HG03108 (cell line): ENCODE results near the gene NFKBIE.

Experiments
- ATAC-seq: cut with Tn5 transposase; IDR thresholded peaks from one replicate; pipeline ENCODE4 v1.9.1; 2021; ENCODE audit warnings: moderate library complexity; ENCODE audit not compliant: unreplicated experiment

The NFKBIE gene

DNA sequence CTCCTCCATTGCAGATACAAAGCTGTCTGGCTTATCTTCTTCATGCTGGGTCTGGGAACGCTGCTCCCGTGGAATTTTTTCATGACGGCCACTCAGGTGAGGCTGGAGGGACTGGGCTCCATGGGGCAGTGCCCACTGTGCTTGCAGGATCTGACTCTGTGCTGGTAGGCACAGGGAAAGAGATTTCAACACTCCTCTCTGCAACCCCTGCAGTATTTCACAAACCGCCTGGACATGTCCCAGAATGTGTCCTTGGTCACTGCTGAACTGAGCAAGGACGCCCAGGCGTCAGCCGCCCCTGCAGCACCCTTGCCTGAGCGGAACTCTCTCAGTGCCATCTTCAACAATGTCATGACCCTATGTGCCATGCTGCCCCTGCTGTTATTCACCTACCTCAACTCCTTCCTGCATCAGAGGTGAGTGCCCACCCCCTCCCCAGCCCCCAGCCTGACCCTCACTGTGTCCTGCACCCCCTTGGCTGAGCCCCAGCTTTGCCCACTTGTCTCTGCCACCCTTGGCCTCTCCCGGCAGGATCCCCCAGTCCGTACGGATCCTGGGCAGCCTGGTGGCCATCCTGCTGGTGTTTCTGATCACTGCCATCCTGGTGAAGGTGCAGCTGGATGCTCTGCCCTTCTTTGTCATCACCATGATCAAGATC, 35.8 kb downstream of the NFKBIE start:
- no peak for ATAC-seq

- ATAC-seq: no peak
Observed at GRCh38 chr6:44228836-44229235, 36.5 kb downstream of the NFKBIE start.

DNA sequence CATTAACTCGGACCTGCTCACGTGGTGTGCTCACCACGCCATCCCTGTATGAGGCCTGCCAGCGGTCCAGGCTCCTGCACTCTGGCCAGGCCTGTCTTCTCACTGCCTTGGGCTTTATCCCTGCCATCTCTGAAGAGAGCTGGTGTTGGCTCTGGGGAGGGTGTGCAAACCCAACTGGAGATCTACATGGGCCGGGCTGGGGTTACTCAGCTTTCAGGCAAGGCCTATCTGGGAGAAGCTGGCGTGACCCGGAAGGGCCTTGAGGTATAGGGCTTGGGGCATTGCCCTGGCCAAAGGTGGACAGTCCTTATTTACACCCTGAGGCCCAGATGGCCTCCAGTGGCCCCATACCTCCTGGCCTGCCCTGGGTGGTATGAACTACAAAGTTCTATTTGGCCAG, 36.9 kb downstream of the NFKBIE start:
- no peak for ATAC-seq

DNA sequence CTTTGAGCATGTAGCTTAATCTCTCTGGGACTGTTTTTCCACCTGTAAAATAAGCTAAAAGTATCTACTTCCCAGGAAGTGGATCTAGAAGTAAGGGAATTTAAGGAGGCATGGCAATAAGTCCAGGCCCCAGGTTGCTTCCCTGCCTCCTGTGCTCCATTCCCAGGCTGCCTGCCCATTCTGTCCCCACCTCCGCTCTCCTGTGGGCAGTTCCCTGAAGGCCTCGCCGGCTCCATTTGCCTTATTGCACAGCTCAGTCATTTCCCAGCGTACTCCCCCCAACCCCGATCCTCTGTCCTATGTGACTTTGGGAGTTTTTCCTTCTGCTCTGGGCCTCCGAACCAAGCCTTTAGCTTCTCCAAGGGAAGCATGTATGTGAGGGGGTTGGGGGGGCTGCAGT, 37.3 kb downstream of the NFKBIE start:
- no peak for ATAC-seq

DNA sequence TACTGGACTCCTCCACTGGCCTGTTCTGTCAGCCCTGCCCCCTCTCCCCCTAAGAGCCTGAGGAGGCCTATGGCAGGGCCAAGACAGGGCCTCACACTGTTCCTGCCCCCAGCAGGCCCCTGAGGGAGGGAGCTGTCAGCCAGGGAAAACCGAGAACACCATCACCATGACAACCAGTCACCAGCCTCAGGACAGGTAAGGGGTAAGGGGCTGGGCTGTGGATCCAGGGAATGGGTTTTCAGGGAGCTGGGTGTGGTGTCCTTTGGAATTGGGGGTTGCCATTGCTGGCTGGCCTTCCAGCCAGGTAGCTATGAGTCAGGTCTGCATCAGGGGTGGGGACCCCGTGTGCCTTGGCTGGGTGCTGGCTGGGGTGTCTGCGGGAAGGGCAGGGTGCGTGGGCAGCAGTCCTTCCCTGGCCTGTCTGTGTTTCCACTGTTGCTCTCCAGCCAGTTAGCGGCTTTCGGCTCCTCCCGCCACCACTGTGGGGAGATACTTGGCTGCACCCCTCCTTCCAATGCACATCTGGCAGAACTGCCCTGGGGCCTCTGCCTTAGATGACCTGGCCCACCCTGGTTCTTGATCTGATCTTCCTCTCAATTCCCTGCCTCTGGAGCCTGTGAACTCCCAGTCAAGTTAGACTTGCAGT, 38.1 kb downstream of the NFKBIE start:
- ATAC-seq: no peak

DNA sequence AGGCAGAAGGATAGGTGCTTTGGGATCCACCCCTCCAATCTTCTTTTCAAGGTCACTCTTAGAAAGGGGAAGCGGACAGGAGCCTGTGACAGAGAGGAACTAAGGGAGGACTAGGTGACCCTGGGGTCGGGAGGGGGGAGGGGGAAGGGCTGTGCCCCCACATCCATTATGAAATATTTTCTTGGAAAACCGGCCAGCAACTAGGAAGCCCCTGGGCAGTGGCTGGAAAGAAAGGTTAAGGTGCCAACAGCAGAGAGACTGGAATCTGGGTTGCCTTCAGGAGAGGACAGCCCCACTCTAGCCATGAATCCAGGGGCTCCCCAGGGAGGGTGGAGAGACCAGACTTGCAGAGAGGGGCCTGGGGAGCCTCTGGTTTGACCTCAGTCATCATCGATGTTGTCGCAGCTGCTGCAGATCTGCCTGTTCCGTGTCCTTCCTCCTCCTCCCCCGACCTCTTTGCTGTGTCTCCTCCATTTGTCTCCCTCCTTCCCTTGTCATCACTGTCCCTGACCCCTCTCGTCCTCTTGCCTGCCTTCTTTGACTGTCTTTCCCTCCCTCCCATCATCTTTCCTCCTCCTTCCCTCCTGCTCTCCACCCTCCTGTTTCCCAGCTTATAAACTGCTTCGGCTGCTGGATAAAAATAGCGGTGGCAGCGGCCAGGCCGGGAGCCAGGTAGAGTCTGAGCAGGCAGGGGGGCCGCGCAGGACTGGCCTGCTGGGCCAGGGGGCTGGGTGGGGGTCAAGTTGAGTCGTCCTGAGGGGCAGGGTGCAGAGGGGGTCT, 38.8 kb downstream of the NFKBIE start:
- no peak for ATAC-seq

DNA sequence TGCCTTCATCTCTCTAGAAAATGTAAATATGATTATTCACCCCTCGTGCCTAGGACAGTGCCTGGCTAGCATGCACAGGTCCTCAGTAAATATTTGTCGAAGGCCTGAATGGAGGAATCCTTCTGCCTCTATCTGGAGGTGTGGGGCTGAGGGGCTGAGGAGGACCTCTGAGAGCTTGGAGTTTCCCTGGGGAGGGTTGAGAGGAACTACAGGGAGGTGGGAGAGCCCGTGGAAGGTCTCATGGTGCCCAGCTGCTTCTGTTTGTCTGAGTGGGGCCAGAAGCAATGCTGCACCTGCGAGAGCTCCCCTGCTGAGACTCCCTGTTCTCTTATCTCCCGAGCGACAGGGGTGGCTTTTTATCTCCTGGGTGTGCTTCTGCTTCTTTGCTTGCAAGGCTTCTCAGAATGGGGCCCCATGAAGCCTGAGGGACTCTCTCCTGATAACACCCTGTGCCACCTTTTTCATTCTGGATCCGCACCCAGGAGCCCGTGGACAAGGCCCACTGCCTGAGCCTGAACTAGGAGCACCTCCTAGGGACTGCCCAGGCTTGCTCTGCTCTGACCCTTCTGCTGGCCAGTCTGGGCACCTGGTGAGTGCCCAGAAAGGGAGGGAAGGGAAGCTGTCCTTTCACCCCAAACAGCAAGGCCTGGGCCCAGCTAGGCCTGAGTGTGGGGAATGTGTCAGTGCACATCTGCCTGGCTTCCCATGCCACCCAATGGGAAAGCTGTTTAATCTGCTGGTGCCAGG, 39.6 kb downstream of the NFKBIE start:
- no peak for ATAC-seq

DNA sequence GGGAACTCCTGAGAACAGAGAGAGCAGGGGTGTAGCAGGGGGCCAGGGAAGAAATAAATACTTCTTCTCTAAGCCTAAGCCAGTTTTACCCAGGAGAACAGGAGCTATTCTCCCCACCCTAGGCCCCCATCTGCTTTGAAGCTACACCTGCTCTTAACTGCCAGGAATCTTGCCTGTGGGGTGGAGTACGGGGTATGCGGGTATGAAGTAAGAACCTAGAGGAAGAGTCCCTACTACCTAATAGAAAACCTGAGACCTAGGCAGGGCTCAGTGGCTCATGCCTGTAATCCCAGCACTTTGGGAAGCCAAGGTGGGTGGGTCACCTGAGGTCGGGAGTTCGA, 40.4 kb downstream of the NFKBIE start:
- no peak for ATAC-seq

GRCh38 chr6:44224029-44224964, 41.1 kb downstream of the NFKBIE start:
- ATAC-seq: peak; percentile 7

DNA sequence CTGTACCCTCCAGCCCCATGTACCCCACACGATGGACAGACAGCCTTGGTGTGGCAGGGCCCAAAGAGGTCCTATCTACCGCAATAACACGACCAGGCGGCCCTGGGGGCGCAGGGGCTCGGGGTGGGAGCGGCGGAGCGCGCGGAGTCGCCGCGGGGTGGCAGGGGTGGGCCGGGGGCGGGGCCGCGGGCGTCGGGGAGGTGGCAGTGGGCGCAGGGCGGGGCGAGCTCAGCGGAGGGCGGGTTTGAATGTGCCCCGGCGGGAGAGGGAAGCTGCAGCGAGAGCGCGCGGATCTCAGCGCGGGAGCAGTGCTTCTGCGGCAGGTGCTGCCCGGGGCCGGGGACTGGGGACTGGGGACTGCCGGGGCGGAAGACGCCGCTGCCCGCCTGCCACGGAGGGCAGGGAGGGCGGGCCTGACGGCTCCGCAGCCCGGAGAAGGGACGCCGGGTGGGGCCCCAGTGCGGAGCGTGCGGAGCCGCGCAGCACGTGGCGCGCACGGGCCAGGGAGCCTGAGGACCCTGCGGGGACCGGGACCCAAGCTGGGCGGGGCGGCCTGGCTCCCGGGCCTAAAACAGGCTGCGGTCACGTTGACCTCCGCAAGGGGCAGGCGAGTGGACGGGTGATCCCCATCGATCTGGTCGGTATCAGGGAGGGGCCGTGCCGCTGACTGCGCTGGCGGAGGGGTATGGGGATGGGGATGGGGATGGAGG, 41.9 kb downstream of the NFKBIE start, which contains the start of gene SLC29A1:
TSS of gene SLC29A1 (plus strand) at position 277 of the 710 bp plus-strand sequence. CDS start 3,719 bp downstream, outside the sequence.
- ATAC-seq: peak; percentile 32

- ATAC-seq: no peak
Observed at GRCh38 chr6:44222486-44223318, 42.6 kb downstream of the NFKBIE start.

DNA sequence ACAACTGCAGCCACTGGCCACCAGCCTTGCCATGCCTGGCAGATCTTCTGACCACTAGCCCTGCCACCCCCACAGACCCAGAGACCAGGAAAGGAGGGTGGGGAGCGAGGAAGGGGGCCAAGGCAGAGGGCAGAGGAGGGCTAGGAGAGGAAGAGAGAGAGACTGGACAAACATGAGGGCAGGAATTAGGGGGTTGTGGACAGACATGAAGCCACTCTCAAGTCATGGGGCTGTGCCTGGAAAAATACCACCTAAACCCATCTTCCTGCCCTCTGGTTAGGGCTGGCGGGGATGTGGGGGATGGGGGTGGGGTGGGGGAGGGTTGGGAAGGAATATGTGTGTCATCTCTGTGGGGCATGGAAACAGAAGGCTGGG, 43.4 kb downstream of the NFKBIE start:
- ATAC-seq: no peak

DNA sequence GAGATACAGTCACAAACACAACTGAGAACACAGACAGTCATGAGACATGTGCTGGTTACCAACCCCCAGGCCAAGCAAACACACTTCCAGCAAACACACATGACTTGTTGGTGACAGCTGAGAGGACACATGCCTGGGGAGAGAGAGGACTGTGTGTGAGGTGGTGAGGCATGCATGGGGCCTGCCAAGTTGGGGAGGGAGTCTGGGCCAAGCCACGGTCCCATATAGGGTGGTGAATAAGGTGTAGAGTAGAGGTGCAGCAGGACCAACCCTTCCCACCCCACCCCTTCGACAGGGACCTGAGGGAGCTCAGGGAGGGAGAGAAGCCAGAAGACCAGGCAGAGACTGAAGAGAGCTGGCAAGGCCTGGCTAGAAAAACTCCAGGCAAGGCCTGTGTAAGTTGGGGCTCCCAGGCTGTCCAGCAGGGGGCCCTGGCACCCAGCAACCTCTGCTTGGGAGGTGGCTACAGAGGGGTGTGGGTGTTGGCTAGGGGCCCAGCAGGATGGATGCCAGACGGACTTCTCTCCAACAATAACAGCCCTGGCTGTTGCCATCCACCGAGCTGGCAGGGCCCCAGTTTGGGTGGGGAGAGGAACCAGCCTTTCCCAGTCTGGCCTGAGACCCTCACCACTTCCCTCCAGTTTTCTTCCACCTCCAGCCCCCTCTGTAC, 43.9 kb downstream of the NFKBIE start:
- peak; percentile 33 for ATAC-seq

GRCh38 chr6:44220913-44221290, 44.4 kb downstream of the NFKBIE start:
- no peak for ATAC-seq

DNA sequence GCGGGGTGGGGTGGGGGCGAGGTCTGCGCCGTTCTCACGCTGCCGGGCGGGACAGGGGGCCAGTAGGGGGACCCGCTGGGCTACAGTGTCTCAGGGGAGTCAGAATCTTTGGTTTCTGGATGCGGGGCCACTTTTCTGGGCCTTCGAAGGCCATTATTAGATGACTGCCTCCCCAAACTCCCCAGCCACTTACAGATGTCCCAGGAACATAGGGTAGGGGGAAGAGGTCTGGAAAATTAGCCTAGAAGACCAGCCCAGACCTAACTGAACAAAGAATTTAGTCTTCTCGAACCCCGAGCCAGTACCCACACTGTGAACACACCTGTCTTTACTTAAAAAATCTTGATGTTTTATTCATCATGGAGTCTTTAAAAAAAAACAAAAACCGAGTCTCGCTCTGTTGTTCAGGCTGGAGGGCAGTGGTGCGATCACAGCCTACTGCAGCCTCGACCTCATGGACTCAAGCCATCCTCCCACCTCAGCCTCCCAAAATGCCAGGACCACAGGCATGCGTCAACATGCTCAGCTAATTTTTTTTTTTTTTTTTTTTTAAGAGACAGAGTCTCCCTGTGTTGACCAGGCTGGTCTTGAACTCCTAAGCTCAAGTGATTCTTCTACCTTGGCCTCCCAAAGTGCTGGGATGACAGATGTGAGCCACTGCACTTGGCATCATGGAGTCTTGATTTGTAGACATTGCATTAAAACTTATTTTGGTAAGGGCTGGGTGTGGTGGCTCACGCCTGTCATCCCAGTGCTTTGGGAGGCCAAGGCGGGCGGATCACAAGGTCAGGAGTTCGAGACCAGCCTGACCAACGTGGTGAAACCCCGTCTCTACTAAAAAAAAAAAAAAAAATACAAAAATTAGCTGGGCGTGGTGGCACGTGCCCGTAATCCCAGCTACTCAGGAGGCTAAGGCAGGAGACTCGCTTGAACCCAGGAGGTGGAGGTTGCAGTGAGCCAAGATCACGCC, 45.3 kb downstream of the NFKBIE start:
- no peak for ATAC-seq

DNA sequence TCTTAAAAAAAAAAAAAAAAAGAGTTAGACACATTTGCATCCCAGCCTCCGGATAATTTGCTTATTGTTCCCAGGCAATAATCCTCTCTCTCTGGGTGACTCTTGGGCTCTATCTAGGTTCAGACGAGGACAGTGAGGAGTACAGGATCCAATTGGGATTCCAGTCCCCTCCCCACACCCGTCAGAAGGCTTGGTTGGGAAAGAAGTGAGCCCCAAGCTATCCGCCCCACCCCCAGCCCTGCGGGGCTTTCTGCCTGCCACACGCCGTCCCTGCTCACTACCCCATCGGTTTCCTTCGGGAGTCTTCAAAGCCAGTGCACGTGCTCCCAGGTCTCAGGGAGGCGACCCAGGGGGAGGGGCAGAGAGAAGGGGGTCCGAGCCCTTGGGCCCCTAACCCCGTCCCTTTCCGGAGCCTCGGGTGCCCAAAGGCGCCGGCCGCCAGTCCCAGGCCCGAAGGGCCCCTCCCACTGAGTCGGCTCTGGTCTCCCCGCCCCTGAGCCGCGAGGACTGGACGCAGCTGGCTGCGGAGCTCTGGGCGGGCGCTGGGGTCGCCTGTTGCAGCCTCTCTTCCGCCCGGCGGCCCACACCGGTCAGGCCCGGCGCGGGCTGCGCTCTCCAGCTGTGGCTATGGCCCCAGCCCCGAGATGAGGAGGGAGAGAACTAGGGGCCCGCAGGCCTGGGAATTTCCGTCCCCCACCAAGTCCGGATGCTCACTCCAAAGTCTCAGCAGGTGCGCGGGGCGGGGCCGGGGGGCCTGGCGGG, 46.1 kb downstream of the NFKBIE start:
- peak; percentile 45 for ATAC-seq
